ENCODE measurements around the gene PRICKLE2. TPM values are rescaled to one million over a fixed set of nuclear protein-coding genes. Genes with fewer than 3 reads are reported as not detected.

PRICKLE2 gene
- total and polyA plus RNA-seq, 4 donors = 0.89 to 8.0 (median 3.2) TPM

DNA sequence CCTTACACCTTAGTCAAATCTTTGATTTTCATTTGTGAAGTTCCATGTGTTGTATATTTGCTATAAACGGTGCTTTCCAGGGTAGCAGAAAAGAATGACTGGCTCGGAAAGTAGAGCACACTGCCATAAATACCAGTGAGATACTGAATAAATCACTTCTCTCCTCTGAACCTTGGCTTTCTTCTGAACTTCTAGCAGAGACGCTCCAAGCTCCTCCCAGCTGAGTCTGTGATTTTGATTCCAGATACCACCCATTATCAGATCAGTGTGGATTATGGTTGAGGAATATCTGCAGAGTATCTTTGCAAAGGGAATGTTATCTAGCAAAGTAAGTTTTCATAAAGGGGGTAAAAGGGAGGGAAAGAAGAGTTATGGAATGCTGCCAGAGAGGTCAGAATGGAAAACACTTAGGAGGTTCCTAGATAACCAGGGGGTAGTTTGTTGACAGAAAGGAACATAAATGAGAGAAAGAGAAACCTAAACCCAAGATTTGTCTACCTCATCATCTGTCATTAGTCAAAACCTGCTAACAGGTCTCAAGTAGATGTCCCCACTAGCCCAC lies 103.4 kb downstream of the PRICKLE2 start (continued):
- TF ChIP-seq, protein P1, sequence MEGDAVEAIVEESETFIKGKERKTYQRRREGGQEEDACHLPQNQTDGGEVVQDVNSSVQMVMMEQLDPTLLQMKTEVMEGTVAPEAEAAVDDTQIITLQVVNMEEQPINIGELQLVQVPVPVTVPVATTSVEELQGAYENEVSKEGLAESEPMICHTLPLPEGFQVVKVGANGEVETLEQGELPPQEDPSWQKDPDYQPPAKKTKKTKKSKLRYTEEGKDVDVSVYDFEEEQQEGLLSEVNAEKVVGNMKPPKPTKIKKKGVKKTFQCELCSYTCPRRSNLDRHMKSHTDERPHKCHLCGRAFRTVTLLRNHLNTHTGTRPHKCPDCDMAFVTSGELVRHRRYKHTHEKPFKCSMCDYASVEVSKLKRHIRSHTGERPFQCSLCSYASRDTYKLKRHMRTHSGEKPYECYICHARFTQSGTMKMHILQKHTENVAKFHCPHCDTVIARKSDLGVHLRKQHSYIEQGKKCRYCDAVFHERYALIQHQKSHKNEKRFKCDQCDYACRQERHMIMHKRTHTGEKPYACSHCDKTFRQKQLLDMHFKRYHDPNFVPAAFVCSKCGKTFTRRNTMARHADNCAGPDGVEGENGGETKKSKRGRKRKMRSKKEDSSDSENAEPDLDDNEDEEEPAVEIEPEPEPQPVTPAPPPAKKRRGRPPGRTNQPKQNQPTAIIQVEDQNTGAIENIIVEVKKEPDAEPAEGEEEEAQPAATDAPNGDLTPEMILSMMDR (IDR thresholded peaks at IDR 0.05; ENCODE audit: low read depth, low read length, missing input control) = no peak
- no peak for TF ChIP-seq SP1 (IDR thresholded peaks at IDR 0.05)
- TF ChIP-seq, protein P2, sequence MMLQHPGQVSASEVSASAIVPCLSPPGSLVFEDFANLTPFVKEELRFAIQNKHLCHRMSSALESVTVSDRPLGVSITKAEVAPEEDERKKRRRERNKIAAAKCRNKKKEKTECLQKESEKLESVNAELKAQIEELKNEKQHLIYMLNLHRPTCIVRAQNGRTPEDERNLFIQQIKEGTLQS (IDR thresholded peaks at IDR 0.05) = no peak
- TF ChIP-seq FOXA1 (IDR thresholded peaks at IDR 0.05) = no peak
- no peak for TF ChIP-seq RXRA (IDR thresholded peaks at IDR 0.05)
- TF ChIP-seq EGR1 (IDR thresholded peaks at IDR 0.05; ENCODE audit: low read depth in 2 of 2) = no peak

GRCh38 chr3:64120876-64121275 lies 104.4 kb downstream of the PRICKLE2 start:
- H3K4me1 ChIP-seq (ENCODE audit: control insufficient read depth in 4 of 4, insufficient read depth in 4 of 4, low read length in 3 of 4) = no peaks in the 10 kb centered on the region
- no peak overlapping the region for H3K27ac ChIP-seq (ENCODE audit: low read depth in 1 of 2, low read length in 2 of 2)
- H3K36me3 ChIP-seq (ENCODE audit: control insufficient read depth in 4 of 4, insufficient read depth in 3 of 4, low read depth in 1 of 4, low read length in 3 of 4) = no peaks in the 10 kb centered on the region
- H3K9ac ChIP-seq (ENCODE audit: low read depth in 1 of 2, low read length in 2 of 2) = no peak overlapping the region
- no peak for TF ChIP-seq HNF4A (conservative IDR thresholded peaks at IDR 0.05)
- no peaks in the 10 kb centered on the region for H3K27me3 ChIP-seq (ENCODE audit: control insufficient read depth in 4 of 4, insufficient read depth in 4 of 4, low read length in 3 of 4)
- H3K9me3 ChIP-seq (ENCODE audit: control insufficient read depth in 4 of 4, low read length in 3 of 4) = no peaks in the 10 kb centered on the region
- no peak overlapping the region for H3K4me3 ChIP-seq (ENCODE audit: low read depth in 1 of 3, low read length in 3 of 3)
- 78% methylated on average over 5 of the region's 5 CpGs for WGBS
- no peak for DNase-seq (ENCODE audit: low spot score)

DNA sequence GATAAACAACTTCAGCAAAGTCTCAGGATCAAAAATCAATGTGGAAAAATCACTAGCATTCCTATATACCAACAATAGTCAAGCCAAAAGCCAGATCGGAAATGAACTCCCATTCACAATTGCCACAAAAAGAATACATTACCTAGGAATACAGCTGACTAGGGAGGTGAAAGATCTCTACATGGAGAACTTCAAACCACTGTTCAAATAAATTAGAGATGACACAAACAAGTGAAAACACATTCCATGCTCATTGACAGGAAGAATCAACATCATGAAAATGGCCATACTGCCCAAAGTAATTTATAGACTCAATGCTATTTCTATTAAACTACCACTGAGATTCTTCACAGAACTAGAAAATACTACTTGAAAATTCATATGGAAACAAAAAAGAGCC lies 107.8 kb downstream of the PRICKLE2 start:
- Histone ChIP-seq H3K27ac (ENCODE audit: low read depth in 1 of 2, low read length in 2 of 2) (no peak overlapping the region), H3K4me3 (ENCODE audit: low read depth in 1 of 3, low read length in 3 of 3) (no peak overlapping the region), H3K27me3 (ENCODE audit: control insufficient read depth in 4 of 4, insufficient read depth in 4 of 4, low read length in 3 of 4) (no peaks in the 10 kb centered on the region), H3K9ac (ENCODE audit: low read depth in 1 of 2, low read length in 2 of 2) (no peak overlapping the region), H3K36me3 (ENCODE audit: control insufficient read depth in 4 of 4, insufficient read depth in 3 of 4, low read depth in 1 of 4, low read length in 3 of 4) (no peaks in the 10 kb centered on the region), H3K9me3 (ENCODE audit: control insufficient read depth in 4 of 4, low read length in 3 of 4) (no peaks in the 10 kb centered on the region), H3K4me1 (ENCODE audit: control insufficient read depth in 4 of 4, insufficient read depth in 4 of 4, low read length in 3 of 4) (no peaks in the 10 kb centered on the region)
- DNase-seq (ENCODE audit: low spot score) = no peak
- WGBS = 91% methylated on average over 1 of the region's 1 CpG
- no peak for TF ChIP-seq GABPA (IDR thresholded peaks at IDR 0.05 in 1 of 2, conservative IDR thresholded peaks at IDR 0.05 in 1 of 2)
- TF ChIP-seq, protein P3, sequence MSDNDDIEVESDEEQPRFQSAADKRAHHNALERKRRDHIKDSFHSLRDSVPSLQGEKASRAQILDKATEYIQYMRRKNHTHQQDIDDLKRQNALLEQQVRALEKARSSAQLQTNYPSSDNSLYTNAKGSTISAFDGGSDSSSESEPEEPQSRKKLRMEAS (IDR thresholded peaks at IDR 0.05) = no peak
- TF ChIP-seq JUND (IDR thresholded peaks at IDR 0.05) = no peak
- TF ChIP-seq EGR1 (IDR thresholded peaks at IDR 0.05; ENCODE audit: low read depth in 2 of 2) = no peak
- TF ChIP-seq FOXA1 (IDR thresholded peaks at IDR 0.05) = no peak
- no peak for TF ChIP-seq RXRA (IDR thresholded peaks at IDR 0.05)
- no peak for TF ChIP-seq HNF4A (conservative IDR thresholded peaks at IDR 0.05)
- TF ChIP-seq YY1 (IDR thresholded peaks at IDR 0.05) = no peak
- no peak for TF ChIP-seq SP1 (IDR thresholded peaks at IDR 0.05)
- TF ChIP-seq NR2F2 (IDR thresholded peaks at IDR 0.05) = no peak
- TF ChIP-seq HNF4G (IDR thresholded peaks at IDR 0.05) = no peak
- TF ChIP-seq REST (IDR thresholded peaks at IDR 0.05) = no peak
- TF ChIP-seq FOXA2 (IDR thresholded peaks at IDR 0.05) = no peak
- no peak for TF ChIP-seq TAF1 (conservative IDR thresholded peaks at IDR 0.05)
- TF ChIP-seq, protein P1 (IDR thresholded peaks at IDR 0.05; ENCODE audit: low read depth, low read length, missing input control) = no peak
- TF ChIP-seq ZBTB33 (IDR thresholded peaks at IDR 0.05) = no peak
- TF ChIP-seq, protein P2 (IDR thresholded peaks at IDR 0.05) = no peak
- TF ChIP-seq RAD21 (IDR thresholded peaks at IDR 0.05) = no peak

Data from liver (tissue), 9 donors.